C4-2B (cell line): ENCODE results near the gene RMC1.
A peak's percentile ranks its signal among the peaks of the same experiment; 100 is the strongest.
"Not testable (repeated sequence)": the region's sequence is repeated elsewhere in the genome, so short reads cannot be mapped to it uniquely, and the experiment has no call there.

Source experiments
- H3K27ac ChIP-seq: fragments of 450-650 bp; 2 replicates; pipeline ENCODE4 v1.5.1; 2017
- ZFX ChIP-seq: fragments of 450-650 bp; IDR thresholded peaks from 2 replicates; pipeline ENCODE4 v1.6.1; 2017
- TF ChIP-seq, protein P1 (sequence below): fragments of 450-650 bp; conservative IDR thresholded peaks from 2 replicates; pipeline ENCODE4 v1.5.1; 2017; ENCODE audit warnings: mild to moderate bottlenecking

RMC1 gene

DNA sequence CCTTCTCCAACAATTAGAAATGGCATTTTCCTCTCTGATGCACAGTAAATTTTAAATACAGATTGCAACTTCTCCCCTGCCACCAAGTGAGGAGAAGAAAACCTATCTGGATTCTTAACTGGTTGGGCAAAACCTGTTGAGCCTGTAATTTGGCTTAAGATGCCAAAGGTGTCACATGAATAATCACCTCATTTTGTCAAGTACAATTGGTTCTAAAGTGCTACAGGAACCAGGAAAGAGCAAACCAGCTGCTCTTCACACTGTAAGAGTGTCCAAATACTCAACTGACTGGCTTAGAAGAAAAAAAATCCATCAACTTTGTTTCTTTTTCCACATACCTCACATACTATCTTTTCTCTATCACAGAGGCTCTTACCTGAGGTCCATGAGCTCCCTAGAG is 47.6 kb downstream of the RMC1 start:
- H3K27ac ChIP-seq, result peak overlapping the region; percentile 54
- TF ChIP-seq, protein P1, sequence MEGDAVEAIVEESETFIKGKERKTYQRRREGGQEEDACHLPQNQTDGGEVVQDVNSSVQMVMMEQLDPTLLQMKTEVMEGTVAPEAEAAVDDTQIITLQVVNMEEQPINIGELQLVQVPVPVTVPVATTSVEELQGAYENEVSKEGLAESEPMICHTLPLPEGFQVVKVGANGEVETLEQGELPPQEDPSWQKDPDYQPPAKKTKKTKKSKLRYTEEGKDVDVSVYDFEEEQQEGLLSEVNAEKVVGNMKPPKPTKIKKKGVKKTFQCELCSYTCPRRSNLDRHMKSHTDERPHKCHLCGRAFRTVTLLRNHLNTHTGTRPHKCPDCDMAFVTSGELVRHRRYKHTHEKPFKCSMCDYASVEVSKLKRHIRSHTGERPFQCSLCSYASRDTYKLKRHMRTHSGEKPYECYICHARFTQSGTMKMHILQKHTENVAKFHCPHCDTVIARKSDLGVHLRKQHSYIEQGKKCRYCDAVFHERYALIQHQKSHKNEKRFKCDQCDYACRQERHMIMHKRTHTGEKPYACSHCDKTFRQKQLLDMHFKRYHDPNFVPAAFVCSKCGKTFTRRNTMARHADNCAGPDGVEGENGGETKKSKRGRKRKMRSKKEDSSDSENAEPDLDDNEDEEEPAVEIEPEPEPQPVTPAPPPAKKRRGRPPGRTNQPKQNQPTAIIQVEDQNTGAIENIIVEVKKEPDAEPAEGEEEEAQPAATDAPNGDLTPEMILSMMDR, result no peak
- TF ChIP-seq ZFX, result no peak

DNA sequence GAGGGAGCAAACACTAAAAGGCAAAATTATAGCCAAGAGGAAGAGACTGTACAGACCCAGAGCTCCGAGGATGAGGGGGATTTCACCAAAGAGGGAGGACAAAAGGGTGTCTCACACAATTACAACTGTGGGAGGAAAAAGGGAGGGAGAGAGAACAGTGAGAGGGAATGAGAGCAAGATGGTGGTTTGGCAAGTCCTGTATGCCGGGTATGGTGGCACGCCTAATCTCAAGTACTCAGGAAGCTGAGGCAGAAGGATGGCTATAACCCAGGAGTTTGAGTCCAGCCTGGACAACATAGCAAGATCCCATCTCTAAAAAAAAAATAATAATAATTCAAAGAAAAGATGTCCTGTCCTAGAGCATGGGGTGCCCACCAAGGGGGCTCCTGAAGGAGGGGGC is 48.7 kb downstream of the RMC1 start:
- peak overlapping the region; percentile 54 for H3K27ac ChIP-seq
- TF ChIP-seq, protein P1, result no peak
- TF ChIP-seq ZFX, result no peak

DNA sequence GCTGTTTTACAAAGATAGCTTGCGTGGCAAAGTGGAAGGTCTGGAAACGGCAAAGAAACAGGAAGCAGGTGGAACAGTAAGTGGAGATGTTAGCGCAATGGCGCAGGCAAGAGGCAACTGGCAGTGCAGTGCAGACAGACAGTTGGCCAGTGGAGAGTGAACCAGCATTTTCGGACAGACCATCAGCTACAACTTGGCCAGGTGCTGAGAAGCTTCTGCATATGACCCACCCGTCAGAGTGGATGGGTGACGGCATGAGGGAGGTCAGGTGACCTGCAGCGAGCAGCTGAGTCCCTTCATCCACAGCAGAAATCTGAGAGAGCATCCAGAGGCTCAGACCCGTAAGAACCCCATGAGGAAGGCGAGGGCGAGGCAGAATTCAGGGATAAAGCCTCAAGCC is 49.2 kb downstream of the RMC1 start:
- no peak overlapping the region for H3K27ac ChIP-seq
- TF ChIP-seq, protein P1, result no peak
- TF ChIP-seq ZFX, result no peak

DNA sequence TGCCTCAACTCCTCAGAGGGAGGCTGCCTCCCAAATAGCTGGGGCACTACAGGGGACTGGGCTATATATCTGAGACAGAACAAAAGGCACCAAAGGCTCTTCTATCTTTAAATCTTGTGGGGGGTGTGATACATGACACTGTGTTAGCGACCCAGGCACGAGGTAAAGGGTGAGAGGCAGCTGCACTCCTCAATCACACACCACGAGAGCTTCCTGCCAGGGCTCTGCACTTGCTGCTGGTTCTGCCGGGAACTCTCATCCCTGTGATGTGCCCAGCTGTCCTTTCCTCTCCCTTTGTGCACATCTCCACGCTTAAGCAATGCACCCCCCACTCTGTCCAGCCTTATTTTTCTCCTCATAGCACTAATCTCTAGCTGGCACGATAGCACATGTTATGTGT is 50.6 kb downstream of the RMC1 start:
- no peak overlapping the region for H3K27ac ChIP-seq
- TF ChIP-seq, protein P1, result no peak
- no peak for TF ChIP-seq ZFX

DNA sequence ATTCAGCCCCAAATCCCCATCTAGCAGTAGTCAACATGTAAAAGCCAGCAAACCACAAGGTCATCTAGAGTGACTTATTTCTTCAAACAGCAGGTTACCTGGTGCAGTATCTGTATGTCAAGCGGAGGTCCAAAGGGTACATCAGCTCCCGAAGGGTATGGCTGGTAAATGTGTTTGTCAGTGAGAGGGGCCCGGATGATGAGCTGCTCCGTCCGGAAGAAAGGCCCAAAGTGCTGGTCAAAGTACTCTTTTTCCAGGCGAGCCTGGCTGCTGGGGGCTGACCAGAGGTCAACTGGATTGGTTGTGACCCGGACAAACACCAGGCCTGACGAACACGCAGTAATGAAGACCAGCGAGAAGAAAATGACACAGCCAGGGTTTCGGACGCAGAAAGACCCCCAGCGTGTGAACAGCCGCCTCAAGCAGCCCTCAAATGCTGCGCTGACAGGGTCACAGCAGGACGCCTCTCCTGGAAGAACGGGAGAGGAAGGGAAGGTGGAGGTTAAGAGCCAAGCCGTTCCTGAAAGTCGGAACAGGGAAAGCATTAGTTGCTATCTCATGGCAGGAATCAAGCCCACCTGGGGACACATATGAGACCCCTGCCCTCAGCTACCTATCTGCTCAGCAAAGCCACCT is 53.0 kb downstream of the RMC1 start:
- no peak overlapping the region for H3K27ac ChIP-seq
- TF ChIP-seq, protein P1, result no peak
- no peak for TF ChIP-seq ZFX

DNA sequence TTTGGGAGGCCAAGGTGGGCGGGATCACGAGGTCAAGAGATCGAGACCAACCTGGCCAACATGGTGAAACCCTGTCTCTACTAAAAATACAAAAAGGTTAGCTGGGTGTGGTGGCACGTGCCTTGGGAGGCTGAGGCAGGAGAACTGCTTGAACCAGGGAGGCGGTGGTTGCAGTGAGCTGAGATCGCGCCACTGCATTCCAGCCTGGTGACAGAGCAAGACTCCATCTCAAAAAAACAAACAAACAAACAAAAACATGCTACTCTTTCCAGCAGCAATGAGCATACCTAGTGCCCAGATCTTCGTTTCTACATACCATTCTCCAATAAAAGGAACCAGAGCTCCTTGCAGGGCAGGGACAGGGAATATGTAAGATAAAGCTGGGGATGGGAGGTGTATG is 54.2 kb downstream of the RMC1 start:
- H3K27ac ChIP-seq, result not testable (repeated sequence)

DNA sequence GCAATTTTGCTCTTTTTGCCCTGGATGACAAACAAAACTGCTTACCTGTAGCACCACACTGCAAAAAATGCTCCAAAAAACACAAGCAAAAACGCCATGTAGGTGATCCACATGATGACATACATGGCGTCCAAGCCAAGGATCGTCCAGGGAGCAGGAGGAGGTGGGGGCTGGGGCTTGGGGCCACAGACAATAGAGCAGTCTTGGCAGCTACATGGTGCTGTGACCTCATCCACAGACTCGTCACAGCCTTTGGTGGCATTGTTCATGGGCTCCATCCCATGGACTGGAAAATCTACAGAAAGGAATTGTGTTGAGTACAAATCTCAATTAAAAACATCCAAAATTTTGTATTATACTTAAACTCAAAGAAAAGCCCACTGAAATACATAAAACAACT is 56.9 kb downstream of the RMC1 start:
- TF ChIP-seq, protein P1, result no peak
- no peak for TF ChIP-seq ZFX
- H3K27ac ChIP-seq, result no peak overlapping the region

DNA sequence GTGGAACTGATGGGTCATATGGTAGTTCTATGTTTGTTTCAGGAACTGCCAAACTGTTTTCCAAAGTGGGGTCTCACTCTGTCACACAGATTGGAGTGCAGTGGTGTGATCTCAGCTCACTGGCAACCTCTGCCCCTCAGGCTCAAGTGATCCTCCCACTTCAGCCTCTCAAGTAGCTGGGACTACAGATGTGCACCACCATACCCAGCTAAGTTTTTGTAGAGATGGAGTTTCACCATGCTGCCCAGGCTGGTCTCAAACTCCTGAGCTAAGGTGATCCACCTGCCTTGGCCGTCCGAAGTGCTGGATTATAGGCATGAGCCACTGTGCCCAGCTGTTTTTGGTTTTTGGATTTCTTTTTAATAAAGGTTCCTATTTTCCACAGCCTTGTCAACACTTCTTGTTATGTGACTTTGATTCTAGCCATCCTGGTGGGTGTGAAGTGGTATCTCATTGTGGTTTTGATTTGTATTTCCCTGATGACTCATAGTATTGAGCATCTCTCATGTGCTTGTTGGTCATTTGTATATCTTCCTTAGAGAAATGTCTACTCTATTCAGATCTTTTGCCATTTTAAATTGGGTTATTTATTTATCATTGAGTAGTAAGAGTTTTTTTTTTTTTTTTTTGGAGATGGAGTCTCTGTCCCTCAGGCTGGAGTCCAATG is 60.2 kb downstream of the RMC1 start:
- H3K27ac ChIP-seq, result no peak overlapping the region
- TF ChIP-seq, protein P1, result no peak
- no peak for TF ChIP-seq ZFX
